ENCODE results near the gene ZDHHC7. TPM values are rescaled to one million over a fixed set of nuclear protein-coding genes. Genes with fewer than 3 reads are reported as not detected.

Gene ZDHHC7
- total RNA-seq, 1 experiment from 2014 or later = 39.9 TPM

- POLR2A ChIA-PET = no interaction called here
These were observed 82.5 kb downstream of the ZDHHC7 start for GRCh38 chr16:84928679-84929420.

More at GRCh38 chr16:84928679-84929420, 82.5 kb downstream of the ZDHHC7 start:
- intact Hi-C loops (cut with micrococcal nuclease) = no loop called here
- Histone ChIP-seq H4K20me1 (ENCODE audit: insufficient read depth) (no peaks in the 10 kb centered on the region), H3K9me2 (ENCODE audit: insufficient read depth) (no peaks in the 10 kb centered on the region), H3K27me3 (ENCODE audit: insufficient read depth, low read length) (no peaks in the 10 kb centered on the region), H3K9me3 (ENCODE audit: control insufficient read depth in 1 of 2, insufficient read depth in 1 of 2, low read depth in 1 of 2, low read length in 2 of 2) (no peaks in the 10 kb centered on the region), H3K4me1 (ENCODE audit: control insufficient read depth in 1 of 2, insufficient read depth in 2 of 2, low read length in 2 of 2) (peaks cover 0 to 12% of the 10 kb centered on the region in 2 experiments; a peak in 1 of 4 replicates), H3K79me2 (ENCODE audit: insufficient read depth, low read length) (no peaks in the 10 kb centered on the region), H3K27ac (ENCODE audit: low read depth, low read length) (no peak overlapping the region), H2AFZ (ENCODE audit: low read depth, low read length, poor library complexity, severe bottlenecking) (no peak overlapping the region), H3K36me3 (ENCODE audit: control insufficient read depth in 1 of 2, insufficient read depth in 2 of 2, low read length in 2 of 2) (no peaks in the 10 kb centered on the region), H3K4me3 (replicated peaks in 1 of 2; ENCODE audit: low read depth in 1 of 2, low read length in 2 of 2) (no peak overlapping the region), H3K4me2 (ENCODE audit: low read length) (no peak overlapping the region; the same call in 1 of the 2 replicates), H3K9ac (ENCODE audit: low read length) (no peak overlapping the region)
- no peak for ATAC-seq
- CTCF ChIA-PET = interaction anchor here (1.5 kb wide), 1 partner anchor 24 kb away, joined by 7 read pairs; no protein-coding TSS in a partner anchor
- RAD21 ChIA-PET (ENCODE audit: low non-redundant PET in 1 of 2, low total read pairs in 2 of 2, uncharacterized antibody in 2 of 2, unreplicated experiment in 2 of 2) = no interaction called here
- no peak for TF ChIP-seq MAX (IDR thresholded peaks at IDR 0.05)
- no peak for TF ChIP-seq YY1 (IDR thresholded peaks at IDR 0.05; ENCODE audit: extremely low read depth, insufficient replicate concordance, low read depth, low read length)
- TF ChIP-seq, protein P1, sequence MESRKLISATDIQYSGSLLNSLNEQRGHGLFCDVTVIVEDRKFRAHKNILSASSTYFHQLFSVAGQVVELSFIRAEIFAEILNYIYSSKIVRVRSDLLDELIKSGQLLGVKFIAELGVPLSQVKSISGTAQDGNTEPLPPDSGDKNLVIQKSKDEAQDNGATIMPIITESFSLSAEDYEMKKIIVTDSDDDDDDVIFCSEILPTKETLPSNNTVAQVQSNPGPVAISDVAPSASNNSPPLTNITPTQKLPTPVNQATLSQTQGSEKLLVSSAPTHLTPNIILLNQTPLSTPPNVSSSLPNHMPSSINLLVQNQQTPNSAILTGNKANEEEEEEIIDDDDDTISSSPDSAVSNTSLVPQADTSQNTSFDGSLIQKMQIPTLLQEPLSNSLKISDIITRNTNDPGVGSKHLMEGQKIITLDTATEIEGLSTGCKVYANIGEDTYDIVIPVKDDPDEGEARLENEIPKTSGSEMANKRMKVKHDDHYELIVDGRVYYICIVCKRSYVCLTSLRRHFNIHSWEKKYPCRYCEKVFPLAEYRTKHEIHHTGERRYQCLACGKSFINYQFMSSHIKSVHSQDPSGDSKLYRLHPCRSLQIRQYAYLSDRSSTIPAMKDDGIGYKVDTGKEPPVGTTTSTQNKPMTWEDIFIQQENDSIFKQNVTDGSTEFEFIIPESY (IDR thresholded peaks at IDR 0.05; ENCODE audit: extremely low read depth, insufficient replicate concordance, low read length) = no peak
- TF ChIP-seq JUND (IDR thresholded peaks at IDR 0.05) = no peak
- TF ChIP-seq SP1 (IDR thresholded peaks at IDR 0.05; ENCODE audit: low read depth) = no peak
- TF ChIP-seq, protein P2, sequence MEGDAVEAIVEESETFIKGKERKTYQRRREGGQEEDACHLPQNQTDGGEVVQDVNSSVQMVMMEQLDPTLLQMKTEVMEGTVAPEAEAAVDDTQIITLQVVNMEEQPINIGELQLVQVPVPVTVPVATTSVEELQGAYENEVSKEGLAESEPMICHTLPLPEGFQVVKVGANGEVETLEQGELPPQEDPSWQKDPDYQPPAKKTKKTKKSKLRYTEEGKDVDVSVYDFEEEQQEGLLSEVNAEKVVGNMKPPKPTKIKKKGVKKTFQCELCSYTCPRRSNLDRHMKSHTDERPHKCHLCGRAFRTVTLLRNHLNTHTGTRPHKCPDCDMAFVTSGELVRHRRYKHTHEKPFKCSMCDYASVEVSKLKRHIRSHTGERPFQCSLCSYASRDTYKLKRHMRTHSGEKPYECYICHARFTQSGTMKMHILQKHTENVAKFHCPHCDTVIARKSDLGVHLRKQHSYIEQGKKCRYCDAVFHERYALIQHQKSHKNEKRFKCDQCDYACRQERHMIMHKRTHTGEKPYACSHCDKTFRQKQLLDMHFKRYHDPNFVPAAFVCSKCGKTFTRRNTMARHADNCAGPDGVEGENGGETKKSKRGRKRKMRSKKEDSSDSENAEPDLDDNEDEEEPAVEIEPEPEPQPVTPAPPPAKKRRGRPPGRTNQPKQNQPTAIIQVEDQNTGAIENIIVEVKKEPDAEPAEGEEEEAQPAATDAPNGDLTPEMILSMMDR (IDR thresholded peaks at IDR 0.05 in 2 of 3, conservative IDR thresholded peaks at IDR 0.05 in 1 of 3; ENCODE audit: borderline replicate concordance in 1 of 3, insufficient read depth in 1 of 3, low read depth in 2 of 3, low read length in 2 of 3) = no peak
- no peak for TF ChIP-seq ELF1 (IDR thresholded peaks at IDR 0.05; ENCODE audit: borderline replicate concordance, low read depth)
- DNase-seq (ENCODE audit: low read depth, low spot score) = no peak
- BruUV-seq (replicated peaks) = no TSS peak
